ENCODE data around the gene CTCFL. TPM values are rescaled to one million over a fixed set of nuclear protein-coding genes. Genes with fewer than 3 reads are reported as not detected.
A peak's percentile ranks its signal among the peaks of the same experiment; 100 is the strongest.

CTCFL gene
- total and polyA plus RNA-seq, 7 donors, result 0.36 TPM; not detected in 6

DNA sequence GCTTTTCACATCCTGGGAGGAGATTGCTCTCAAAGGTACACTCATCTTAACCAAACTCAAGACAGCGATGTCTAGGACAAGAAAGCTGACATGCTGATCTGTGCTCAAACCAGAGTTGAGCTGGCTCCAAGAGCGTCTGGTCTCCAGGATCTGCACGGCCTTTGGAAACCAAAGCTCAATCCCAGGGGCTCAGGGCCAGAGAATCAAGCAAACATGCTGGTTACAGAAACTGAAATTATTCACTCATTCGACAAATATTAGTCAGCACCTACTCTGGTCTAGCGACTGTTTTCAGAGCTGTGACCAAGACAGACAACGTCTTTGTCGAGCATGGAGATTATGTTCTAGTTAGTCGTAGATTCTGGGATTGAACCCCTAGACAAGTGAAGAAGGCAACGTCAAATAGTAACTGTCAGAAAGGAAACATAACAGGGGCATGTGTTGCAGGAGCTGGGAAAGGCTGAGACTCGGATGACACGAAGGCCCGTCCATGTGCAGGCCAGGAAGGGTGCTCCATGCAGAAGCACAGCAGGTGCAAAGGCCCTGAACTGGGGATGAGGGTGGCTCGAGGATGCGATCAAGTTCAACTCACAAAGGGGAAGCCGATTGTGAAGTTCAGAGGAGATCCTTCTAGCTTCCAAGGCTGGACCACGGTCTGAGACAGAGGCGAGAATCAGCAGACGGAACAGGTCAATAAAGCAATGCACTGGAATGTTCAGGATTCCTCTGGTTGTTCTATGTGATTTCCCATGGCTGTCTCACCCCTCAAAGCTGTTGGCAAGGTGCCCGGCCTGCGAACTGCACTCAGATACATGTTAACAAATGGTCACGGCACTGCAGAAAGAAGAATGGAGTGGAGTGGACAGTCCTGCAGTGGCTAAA is 23.5 kb upstream of the CTCFL start:
- Histone ChIP-seq H3K9me3 (no peaks in the 10 kb centered on the region), H3K36me3 (no peaks in the 10 kb centered on the region), H3K27ac (no peak overlapping the region), H3K4me1 (no peaks in the 10 kb centered on the region), H3K4me3 (no peak overlapping the region), H3K27me3 (peaks cover 0 to 15% (median 0%) of the 10 kb centered on the region in 3 donors)
- TF ChIP-seq, protein P1, sequence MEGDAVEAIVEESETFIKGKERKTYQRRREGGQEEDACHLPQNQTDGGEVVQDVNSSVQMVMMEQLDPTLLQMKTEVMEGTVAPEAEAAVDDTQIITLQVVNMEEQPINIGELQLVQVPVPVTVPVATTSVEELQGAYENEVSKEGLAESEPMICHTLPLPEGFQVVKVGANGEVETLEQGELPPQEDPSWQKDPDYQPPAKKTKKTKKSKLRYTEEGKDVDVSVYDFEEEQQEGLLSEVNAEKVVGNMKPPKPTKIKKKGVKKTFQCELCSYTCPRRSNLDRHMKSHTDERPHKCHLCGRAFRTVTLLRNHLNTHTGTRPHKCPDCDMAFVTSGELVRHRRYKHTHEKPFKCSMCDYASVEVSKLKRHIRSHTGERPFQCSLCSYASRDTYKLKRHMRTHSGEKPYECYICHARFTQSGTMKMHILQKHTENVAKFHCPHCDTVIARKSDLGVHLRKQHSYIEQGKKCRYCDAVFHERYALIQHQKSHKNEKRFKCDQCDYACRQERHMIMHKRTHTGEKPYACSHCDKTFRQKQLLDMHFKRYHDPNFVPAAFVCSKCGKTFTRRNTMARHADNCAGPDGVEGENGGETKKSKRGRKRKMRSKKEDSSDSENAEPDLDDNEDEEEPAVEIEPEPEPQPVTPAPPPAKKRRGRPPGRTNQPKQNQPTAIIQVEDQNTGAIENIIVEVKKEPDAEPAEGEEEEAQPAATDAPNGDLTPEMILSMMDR (IDR thresholded peaks at IDR 0.05), result no peak
- TF ChIP-seq POLR2AphosphoS5 (IDR thresholded peaks at IDR 0.05) (no peak), POLR2A (IDR thresholded peaks at IDR 0.05) (no peak), EP300 (IDR thresholded peaks at IDR 0.05) (no peak)
- WGBS, 2 donors, result 88 to 91% methylated on average over 21 of the region's 21 CpGs
- peak; percentile 56 for DNase-seq
- intact Hi-C loops (cut with DNase I), result no loop called here

DNA sequence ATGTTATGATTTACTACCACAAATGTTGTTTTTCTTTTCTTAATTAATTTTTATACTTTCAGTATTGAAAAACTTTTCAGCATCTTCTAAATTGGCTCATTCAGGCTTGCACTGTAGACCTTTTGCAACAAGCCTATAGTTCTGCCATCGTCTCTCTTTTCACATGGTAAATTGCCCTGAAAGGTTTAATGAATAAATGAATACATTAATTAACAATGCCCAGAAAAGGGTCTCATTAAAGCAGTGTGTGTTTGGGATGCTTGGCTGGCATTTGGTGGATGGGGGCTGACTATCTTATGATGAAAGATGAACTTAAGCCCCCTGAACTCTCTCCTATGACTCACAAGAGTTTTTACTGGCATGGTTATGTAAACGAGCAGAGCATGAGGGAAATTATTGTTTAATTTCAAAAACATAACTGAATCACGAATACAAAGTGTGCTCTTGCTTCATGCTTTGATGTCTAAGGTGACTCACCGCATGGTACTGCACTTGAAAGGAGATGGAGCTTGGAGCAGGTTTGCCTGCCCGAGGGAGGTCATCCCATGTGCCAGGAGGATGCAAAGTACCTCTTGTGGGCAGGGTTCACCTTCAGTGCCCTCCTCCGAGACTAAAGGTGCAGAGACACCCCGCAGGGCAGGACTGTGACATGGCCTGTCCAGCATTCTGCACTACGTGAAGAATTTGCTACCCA is 22.2 kb upstream of the CTCFL start:
- intact Hi-C loops (cut with DNase I), result no loop called here
- H3K27me3 ChIP-seq, result peaks cover 0 to 14% (median 0%) of the 10 kb centered on the region in 3 donors
- TF ChIP-seq, protein P1 (IDR thresholded peaks at IDR 0.05), result no peak
- TF ChIP-seq POLR2A (IDR thresholded peaks at IDR 0.05) (no peak), EP300 (IDR thresholded peaks at IDR 0.05) (no peak), POLR2AphosphoS5 (IDR thresholded peaks at IDR 0.05) (no peak)
- H3K4me1 ChIP-seq, result no peaks in the 10 kb centered on the region
- H3K9me3 ChIP-seq, result no peaks in the 10 kb centered on the region
- peak; percentile 57 for DNase-seq
- WGBS, 2 donors, result 58 to 73% methylated on average over 8 of the region's 8 CpGs
- no peak overlapping the region for H3K4me3 ChIP-seq
- no peaks in the 10 kb centered on the region for H3K36me3 ChIP-seq
- H3K27ac ChIP-seq, result no peak overlapping the region

DNA sequence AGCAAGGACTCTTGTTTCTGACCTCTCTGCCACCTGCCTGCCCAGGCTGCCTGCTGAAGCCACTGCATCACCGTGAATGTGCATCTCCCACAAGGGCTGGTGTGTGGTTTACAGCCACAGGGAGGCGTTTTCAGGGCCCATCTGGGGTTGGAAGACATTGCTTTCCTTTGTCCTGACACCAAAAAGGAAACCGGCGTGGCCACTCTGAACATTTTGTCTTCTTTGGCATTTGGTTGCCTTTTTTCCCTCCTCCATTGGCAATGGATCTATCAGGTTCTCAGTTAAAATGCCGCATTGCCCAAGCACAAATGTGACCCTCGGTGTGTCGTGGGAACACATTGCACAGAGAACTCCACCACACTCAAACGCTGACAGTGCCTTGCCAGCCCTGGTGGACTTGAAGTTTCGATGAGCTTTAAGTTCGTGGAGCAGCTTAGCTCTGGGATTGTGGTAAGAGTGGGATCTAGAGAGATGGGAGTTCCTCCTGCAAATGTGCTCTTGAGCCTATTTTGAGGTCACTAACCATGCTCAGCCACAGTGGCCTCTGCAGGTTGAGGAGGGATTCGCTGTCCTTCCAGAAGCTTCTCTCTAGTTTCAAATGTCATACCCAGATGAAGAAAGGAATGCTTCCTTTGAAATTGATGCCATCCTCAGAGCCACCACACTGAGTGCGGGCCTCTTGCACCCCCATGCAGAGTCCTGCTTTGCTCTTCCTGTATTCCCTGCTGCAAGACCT is 21.2 kb upstream of the CTCFL start:
- no peaks in the 10 kb centered on the region for H3K9me3 ChIP-seq
- no peaks in the 10 kb centered on the region for H3K36me3 ChIP-seq
- no peak overlapping the region for H3K27ac ChIP-seq
- H3K4me3 ChIP-seq, result no peak overlapping the region
- H3K27me3 ChIP-seq, result peaks cover 0 to 4% (median 0%) of the 10 kb centered on the region in 3 donors
- TF ChIP-seq, protein P1 (IDR thresholded peaks at IDR 0.05), result no peak
- TF ChIP-seq POLR2A (IDR thresholded peaks at IDR 0.05) (no peak), POLR2AphosphoS5 (IDR thresholded peaks at IDR 0.05) (no peak), EP300 (IDR thresholded peaks at IDR 0.05) (no peak)
- H3K4me1 ChIP-seq, result no peaks in the 10 kb centered on the region
- 86 to 88% methylated on average over 12 of the region's 12 CpGs for WGBS, 2 donors
- peak; percentile 34 for DNase-seq
- intact Hi-C loops (cut with DNase I), result no loop called here

DNA sequence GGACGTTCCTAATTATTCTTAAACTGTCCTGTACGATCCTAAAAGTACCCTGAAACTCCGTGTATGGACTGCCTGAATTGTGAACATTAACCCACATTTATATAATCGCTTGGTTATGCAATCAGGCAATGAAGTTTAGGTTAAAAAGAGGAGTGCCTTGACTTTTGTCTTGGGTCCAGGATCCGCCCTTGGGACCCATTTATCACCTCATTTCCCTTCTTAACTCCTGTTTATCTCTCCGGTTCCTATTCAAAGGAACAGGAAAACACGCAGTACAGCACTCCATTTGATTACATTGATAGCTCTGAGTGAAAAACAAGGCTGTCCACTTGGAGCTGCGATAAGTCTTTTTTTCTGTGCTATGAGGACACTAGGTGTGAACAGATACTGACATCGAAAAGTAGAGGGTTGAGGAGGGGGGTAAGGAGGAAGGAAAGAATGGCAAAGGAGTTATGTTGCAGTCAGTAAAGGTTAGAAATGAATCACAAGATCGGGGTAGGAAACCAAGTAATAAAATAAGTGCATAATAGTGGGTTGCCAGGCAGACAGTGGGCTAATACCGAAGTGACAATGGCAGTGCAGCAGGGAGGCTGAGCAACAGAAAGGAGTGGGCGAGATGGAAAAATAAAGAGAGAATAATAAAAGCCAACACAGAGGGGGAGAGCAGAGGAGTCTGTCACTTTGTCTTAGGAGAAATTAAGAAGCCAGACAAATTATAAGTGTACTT is 20.1 kb upstream of the CTCFL start:
- Histone ChIP-seq H3K4me3 (no peak overlapping the region), H3K27me3 (no peaks in the 10 kb centered on the region), H3K9me3 (no peaks in the 10 kb centered on the region), H3K36me3 (no peaks in the 10 kb centered on the region), H3K4me1 (no peaks in the 10 kb centered on the region), H3K27ac (no peak overlapping the region)
- intact Hi-C loops (cut with DNase I), result no loop called here
- TF ChIP-seq, protein P1 (IDR thresholded peaks at IDR 0.05), result no peak
- TF ChIP-seq EP300 (IDR thresholded peaks at IDR 0.05), result no peak
- TF ChIP-seq POLR2AphosphoS5 (IDR thresholded peaks at IDR 0.05), result no peak
- no peak for TF ChIP-seq POLR2A (IDR thresholded peaks at IDR 0.05)
- no peak for DNase-seq
- 15 to 49% methylated on average over 12 of the region's 12 CpGs for WGBS, 2 donors

Data from sigmoid colon (tissue), 7 donors.